Gastrocnemius medialis (tissue), 4 donors: ENCODE measurements around the gene SIK2. TPM values are rescaled to one million over a fixed set of nuclear protein-coding genes. Genes with fewer than 3 reads are reported as not detected.
A peak's percentile ranks its signal among the peaks of the same experiment; 100 is the strongest.

Experiments used
- ATAC-seq, 2 donors: fragments of 150-250 bp; one replicate each; pipeline ENCODE4 v1.9.1; 2016
- DNase-seq, 2 donors: peaks; one replicate each; pipeline ENCODE4 v3.0.0-alpha.2; 2019
- H3K27ac ChIP-seq, 4 donors: fragments of 200-600 bp; sonication (generic); 1 replicate in 1 of 4; 2 replicates in 3 of 4; pipeline ENCODE4 v1.5.1; 2016 to 2018; ENCODE audit warnings: mild to moderate bottlenecking in 2 of 4, moderate library complexity in 1 of 4
- H3K27me3 ChIP-seq, 3 donors: fragments of 200-600 bp; sonication (generic) in 2 of 3; 1 replicate in 1 of 3; 2 replicates in 2 of 3; pipeline versions ENCODE4 v1.5.1 to v1.6.0; 2016 to 2019; ENCODE audit warnings: mild to moderate bottlenecking in 1 of 3, moderate library complexity in 1 of 3
- H3K36me3 ChIP-seq, 2 donors: fragments of 200-600 bp; sonication (generic) in 1 of 2; one replicate each; pipeline ENCODE4 v1.5.1; 2017 to 2018
- H3K4me1 ChIP-seq, 2 donors: fragments of 200-600 bp; sonication (generic) in 1 of 2; one replicate each; pipeline ENCODE4 v1.5.1; 2016 to 2017; ENCODE audit warnings: mild to moderate bottlenecking in 2 of 2
- H3K4me3 ChIP-seq, 4 donors: fragments of 200-600 bp; sonication (generic) in 3 of 4; 1 replicate in 1 of 4; 2 replicates in 3 of 4; pipeline ENCODE4 v1.5.1; 2016 to 2019; ENCODE audit warnings: mild to moderate bottlenecking in 2 of 4
- H3K9me3 ChIP-seq, 3 donors: fragments of 200-600 bp; sonication (generic) in 2 of 3; 1 replicate in 1 of 3; 2 replicates in 2 of 3; pipeline ENCODE4 v1.5.1; 2016 to 2019
- POLR2A ChIP-seq, 2 donors: fragments of 450-650 bp; IDR thresholded peaks; one replicate each; pipeline ENCODE4 v1.6.1; 2017; ENCODE audit warnings: antibody characterized with exemption in 2 of 2, mild to moderate bottlenecking in 2 of 2, moderate library complexity in 2 of 2
- in situ Hi-C, 4 donors: fragments of 200-750 bp; cut with MboI; loops; one replicate each; pipeline versions ENCODE4 v1.15.0 to v1.8.0; 2017; ENCODE audit warnings: low sequenced_read_pairs in 4 of 4
- intact Hi-C: fragments of 100-400 bp; cut with DNase I; formaldehyde crosslinking; loops from one replicate; pipeline ENCODE4 v1.15.1; 2023; ENCODE audit warnings: low total_unique reads
- total RNA-seq, 4 donors: library from RNA; depleted of rRNA; stranded (reverse); fragments of >200 nt; gene quantifications; one replicate each; pipeline versions ENCODE4 v1.1.0 to v1.2.3, GENCODE V29; 2016
- TF ChIP-seq, protein P1 (sequence below), 5 experiments: fragments of 450-650 bp in 3 of 5; fragments of 200-600 bp in 2 of 5; sonication (generic) in 2 of 5; IDR thresholded peaks in 4 of 5; conservative IDR thresholded peaks in 1 of 5; 1 replicate in 4 of 5; 2 replicates in 1 of 5; pipeline ENCODE4 v1.5.1; 2016 to 2019; ENCODE audit warnings: antibody characterized with exemption in 5 of 5, mild to moderate bottlenecking in 3 of 5, moderate library complexity in 3 of 5

The SIK2 gene
- total RNA-seq, 4 donors from 2014 or later, result 16.5 to 98.7 (median 43.8) TPM

DNA sequence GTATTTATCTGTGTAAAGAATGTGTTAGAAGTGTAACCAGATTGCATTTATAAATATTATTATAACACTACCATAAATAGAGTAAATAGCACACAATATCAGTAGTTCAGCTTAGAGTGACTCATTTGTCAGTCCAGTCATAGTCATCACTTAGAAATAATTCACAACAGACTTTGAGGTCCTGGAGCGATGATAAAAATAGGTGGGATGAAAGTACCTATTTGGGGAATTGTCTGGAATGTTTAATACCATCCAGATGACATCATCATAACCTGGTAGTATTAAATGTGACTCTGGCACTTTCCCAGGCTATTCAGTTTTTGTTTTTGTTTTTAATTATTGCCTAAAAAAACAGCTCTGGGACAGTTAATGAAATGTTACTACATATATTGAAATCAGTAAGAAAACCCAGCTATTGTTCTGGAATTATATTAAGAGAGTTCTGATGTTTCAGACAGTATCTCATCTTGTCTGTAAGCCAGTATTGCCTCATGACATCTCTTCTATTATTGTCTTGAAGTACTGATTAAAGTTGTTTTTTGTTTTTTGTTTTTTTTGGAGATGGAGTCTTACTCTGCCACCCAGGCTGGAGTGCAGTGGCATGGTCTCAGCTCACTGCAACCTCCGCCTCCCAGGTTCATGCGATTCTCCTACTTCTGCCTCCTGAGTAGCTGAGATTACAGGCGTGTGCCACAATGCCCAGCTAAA, 74.8 kb downstream of the SIK2 start:
- no peaks in the 10 kb centered on the region for H3K27me3 ChIP-seq
- H3K36me3 ChIP-seq, result no peaks in the 10 kb centered on the region
- in situ Hi-C loops (no loop called here), intact Hi-C loops (loop anchor here (5.0 kb wide), 1 partner anchor 75 kb away; the partner anchor contains the start of gene SIK2)
- DNase-seq, result no peak
- no peak overlapping the region for H3K4me3 ChIP-seq
- ATAC-seq, result peak; percentile 63 to 84
- H3K4me1 ChIP-seq, result peaks cover 29 to 40% of the 10 kb centered on the region in 2 donors
- peak overlapping the region; percentile 68 to 77 (median 71) for H3K27ac ChIP-seq
- no peaks in the 10 kb centered on the region for H3K9me3 ChIP-seq
- no peak for TF ChIP-seq POLR2A (IDR thresholded peaks at IDR 0.05)
- TF ChIP-seq, protein P1, sequence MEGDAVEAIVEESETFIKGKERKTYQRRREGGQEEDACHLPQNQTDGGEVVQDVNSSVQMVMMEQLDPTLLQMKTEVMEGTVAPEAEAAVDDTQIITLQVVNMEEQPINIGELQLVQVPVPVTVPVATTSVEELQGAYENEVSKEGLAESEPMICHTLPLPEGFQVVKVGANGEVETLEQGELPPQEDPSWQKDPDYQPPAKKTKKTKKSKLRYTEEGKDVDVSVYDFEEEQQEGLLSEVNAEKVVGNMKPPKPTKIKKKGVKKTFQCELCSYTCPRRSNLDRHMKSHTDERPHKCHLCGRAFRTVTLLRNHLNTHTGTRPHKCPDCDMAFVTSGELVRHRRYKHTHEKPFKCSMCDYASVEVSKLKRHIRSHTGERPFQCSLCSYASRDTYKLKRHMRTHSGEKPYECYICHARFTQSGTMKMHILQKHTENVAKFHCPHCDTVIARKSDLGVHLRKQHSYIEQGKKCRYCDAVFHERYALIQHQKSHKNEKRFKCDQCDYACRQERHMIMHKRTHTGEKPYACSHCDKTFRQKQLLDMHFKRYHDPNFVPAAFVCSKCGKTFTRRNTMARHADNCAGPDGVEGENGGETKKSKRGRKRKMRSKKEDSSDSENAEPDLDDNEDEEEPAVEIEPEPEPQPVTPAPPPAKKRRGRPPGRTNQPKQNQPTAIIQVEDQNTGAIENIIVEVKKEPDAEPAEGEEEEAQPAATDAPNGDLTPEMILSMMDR (IDR thresholded peaks at IDR 0.05 in 4 of 5, conservative IDR thresholded peaks at IDR 0.05 in 1 of 5), result no peak

DNA sequence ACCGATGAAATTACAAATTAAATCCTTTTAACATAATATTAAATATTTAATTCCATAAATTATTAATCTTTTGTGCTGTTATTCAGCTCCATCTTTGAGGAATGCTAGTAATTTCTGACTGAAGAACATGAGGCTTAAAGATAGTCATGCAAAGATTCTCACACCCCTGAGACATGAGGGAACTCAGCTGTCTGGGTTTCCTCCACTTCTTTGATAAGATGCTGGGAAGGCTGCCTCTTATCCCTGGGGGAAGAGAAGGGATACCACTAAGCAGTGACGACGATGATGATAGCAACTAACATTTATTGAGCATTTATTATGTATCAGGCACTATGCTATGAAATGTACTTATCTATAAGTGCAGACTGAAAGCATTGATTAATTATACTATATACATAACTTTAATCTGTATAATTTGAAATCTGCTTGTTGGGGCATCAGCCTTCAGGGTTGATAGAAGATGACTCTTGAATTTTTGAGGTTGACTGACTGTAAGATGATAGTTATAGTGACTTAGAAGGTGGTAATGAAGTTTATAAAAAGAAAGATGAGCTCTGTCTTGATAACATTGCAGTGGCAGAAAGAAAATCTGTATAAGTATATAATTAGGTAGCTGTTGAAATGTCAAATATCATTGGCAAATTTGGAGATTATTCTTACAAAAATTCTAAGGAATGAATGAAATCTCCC, 78.4 kb downstream of the SIK2 start:
- Histone ChIP-seq H3K36me3 (no peaks in the 10 kb centered on the region), H3K27me3 (no peaks in the 10 kb centered on the region), H3K4me3 (no peak overlapping the region), H3K9me3 (no peaks in the 10 kb centered on the region), H3K4me1 (peaks cover 29 to 40% of the 10 kb centered on the region in 2 donors), H3K27ac (peak overlapping the region in 2 of 4 donors; percentile 1 to 35)
- in situ Hi-C loops, result no loop called here
- no peak for DNase-seq
- ATAC-seq, result no peak
- intact Hi-C loops, result no loop called here
- no peak for TF ChIP-seq POLR2A (IDR thresholded peaks at IDR 0.05)
- TF ChIP-seq, protein P1 (IDR thresholded peaks at IDR 0.05 in 4 of 5, conservative IDR thresholded peaks at IDR 0.05 in 1 of 5), result no peak

DNA sequence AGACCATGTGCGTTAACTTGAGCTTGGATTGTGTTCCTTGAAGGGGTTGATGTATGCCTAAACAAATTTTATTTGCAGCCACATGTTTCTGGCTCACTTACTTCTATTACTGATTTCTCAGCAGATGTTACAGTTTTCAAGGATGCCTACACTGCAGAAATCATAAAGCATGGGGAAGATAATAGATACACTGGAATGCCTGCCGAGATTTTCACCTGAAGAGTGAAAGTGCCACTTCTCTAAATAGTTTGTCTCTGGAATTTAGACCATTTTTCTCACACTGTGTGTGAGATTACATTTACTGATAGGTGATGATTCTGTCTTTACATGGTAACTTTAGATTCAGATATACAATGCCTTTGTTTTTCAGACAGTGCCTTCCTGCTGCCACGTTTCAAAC, 81.6 kb downstream of the SIK2 start:
- TF ChIP-seq POLR2A (IDR thresholded peaks at IDR 0.05), result no peak
- TF ChIP-seq, protein P1 (IDR thresholded peaks at IDR 0.05 in 4 of 5, conservative IDR thresholded peaks at IDR 0.05 in 1 of 5), result no peak
- intact Hi-C loops (no loop called here), in situ Hi-C loops (no loop called here)
- ATAC-seq (no peak), DNase-seq (no peak)
- H3K9me3 ChIP-seq, result no peaks in the 10 kb centered on the region
- peaks cover 7 to 19% of the 10 kb centered on the region in 2 donors for H3K4me1 ChIP-seq
- no peak overlapping the region for H3K4me3 ChIP-seq
- H3K27me3 ChIP-seq, result no peaks in the 10 kb centered on the region
- peaks cover 0 to 11% of the 10 kb centered on the region in 2 donors for H3K36me3 ChIP-seq
- H3K27ac ChIP-seq, result no peak overlapping the region

DNA sequence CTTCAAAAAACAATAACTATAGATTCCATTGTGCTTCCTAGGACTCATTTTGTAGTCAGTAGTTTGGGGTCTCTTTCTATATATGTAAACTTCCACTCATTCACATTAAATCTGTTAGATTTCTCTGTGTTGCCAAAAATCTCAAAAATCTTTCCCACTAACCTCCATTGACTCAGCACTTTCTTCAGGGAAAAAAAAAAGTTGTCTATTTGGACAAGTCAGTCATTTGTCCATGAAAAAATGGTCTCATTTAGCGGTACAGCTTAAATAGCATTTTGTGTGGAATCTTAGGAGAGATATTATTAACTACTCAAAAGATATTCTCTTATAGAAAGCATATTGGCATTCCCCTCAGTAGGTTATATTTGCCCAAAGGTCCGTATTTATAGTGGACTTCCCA, 82.0 kb downstream of the SIK2 start:
- ATAC-seq (no peak), DNase-seq (no peak)
- intact Hi-C loops (no loop called here), in situ Hi-C loops (no loop called here)
- TF ChIP-seq, protein P1 (IDR thresholded peaks at IDR 0.05 in 4 of 5, conservative IDR thresholded peaks at IDR 0.05 in 1 of 5), result no peak
- no peak for TF ChIP-seq POLR2A (IDR thresholded peaks at IDR 0.05)
- Histone ChIP-seq H3K27ac (peak overlapping the region in 1 of 4 donors; percentile 15), H3K9me3 (no peaks in the 10 kb centered on the region), H3K27me3 (no peaks in the 10 kb centered on the region), H3K36me3 (peaks cover 0 to 16% of the 10 kb centered on the region in 2 donors), H3K4me3 (no peak overlapping the region), H3K4me1 (peaks cover 7 to 19% of the 10 kb centered on the region in 2 donors)
